Activated CD4-positive, alpha-beta T cell treated with anti-CD3 and anti-CD28 coated beads, Interleukin-2, amount 50 U/mL, for 16 hours (primary cell): ENCODE measurements around the gene CHST9.
"Not testable (repeated sequence)": the region's sequence is repeated elsewhere in the genome, so short reads cannot be mapped to it uniquely, and the experiment has no call there.

Experiments
- DNase-seq: peaks from one replicate; pipeline ENCODE4 v3.0.0-alpha.2; 2020

CHST9 gene

GRCh38 chr18:27171993-27172392 is 13.1 kb downstream of the CHST9 start:
- DNase-seq, result no peak

- DNase-seq, result no peak
Observed at GRCh38 chr18:27165412-27165811, 19.7 kb downstream of the CHST9 start.

GRCh38 chr18:27164905-27165304 is 20.2 kb downstream of the CHST9 start:
- DNase-seq, result no peak

- DNase-seq, result not testable (repeated sequence)
Observed at GRCh38 chr18:27163197-27163716, 21.9 kb downstream of the CHST9 start.

DNA sequence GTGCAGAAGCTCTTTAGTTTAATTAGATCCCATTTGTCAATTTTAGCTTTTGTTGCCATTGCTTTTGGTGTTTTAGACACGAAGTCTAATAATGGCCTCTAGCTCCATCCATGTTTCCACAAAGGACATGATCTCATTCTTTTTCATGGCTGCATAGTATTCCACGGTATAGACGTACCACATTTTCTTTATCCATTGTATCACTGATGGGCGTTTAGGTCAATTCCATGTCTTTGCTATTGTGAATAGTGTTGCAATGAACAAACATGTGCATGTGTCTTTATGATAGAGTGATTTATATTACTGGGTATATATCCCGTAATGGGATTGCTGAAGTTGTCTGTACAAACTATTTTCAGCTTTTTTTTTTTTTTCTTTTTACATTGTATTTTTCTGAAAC is 35.9 kb downstream of the CHST9 start:
- DNase-seq, result not testable (repeated sequence)

DNA sequence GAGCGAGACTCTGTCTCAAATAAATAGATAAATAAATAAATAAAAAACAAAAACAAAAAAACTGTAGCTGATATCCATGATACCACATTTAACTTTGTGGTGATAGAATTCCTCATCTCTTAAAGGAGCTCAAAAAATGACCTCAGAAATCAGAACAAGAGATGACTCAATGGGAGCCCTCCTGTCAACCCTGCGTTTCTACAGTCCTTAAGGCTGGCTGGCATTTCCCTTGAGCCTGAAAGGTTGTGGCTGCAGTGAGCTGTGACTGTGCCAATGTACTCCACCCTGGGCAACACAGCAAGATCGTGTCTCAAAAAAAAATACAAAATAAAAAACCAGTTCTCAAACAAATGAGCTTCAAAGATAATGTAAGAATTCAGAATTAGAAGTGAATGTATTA is 40.4 kb downstream of the CHST9 start:
- no peak for DNase-seq

GRCh38 chr18:27143580-27144287 is 41.4 kb downstream of the CHST9 start:
- DNase-seq, result no peak

DNA sequence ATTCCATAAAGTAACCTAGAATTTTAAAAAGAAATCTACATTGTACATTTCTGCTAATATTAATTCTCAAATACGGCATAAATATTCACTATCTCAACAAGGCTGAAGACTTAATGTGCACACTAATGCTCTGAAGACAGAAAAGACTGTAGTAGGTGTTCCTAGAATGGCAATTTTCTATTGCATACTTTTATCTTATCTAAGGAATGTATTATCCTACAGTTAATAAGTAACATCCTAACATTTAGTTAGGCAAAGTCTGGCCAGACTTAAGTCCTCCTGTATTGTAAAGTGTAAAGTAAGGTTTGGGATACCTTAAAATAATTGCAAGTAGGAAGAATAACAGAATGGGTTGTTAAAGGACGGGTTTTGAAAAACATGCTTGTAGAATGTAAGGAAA is 42.2 kb downstream of the CHST9 start:
- no peak for DNase-seq

DNA sequence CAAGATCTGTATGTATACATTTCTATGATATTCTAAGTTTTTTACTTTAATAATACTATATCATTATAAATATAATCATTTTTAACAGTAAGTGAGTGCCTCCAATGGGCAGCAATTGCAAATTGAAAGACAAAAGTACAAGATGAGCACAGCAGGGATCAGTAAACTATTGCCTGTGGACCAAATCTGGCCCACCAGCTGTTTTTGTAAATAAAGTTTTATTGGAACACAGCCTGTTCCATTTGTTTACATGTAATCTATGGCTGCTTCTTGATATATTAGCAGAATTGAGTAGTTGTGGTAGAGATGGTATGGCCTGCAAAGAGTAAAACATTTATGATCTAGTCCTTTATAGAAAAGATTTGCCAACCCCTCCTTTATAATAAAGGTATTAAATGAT is 43.2 kb downstream of the CHST9 start:
- DNase-seq, result no peak

- no peak for DNase-seq
Observed at GRCh38 chr18:27138079-27138478, 47.0 kb downstream of the CHST9 start.

DNA sequence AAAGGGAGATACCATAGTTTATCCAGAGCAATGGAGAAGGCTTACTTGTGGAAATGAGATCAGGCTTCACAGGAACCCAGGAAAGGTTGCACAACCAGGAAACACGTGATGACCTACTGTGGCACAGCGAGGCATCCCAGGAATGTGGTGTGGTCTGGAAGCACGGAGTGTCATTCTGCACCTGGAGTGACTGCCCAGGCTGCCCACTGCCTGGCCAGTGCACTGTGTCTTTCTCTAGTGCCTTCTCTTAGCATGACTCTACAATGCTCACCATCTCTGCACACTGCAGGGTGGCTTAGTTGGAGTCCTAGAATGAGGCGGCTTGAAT is 48.9 kb downstream of the CHST9 start:
- DNase-seq, result no peak

DNA sequence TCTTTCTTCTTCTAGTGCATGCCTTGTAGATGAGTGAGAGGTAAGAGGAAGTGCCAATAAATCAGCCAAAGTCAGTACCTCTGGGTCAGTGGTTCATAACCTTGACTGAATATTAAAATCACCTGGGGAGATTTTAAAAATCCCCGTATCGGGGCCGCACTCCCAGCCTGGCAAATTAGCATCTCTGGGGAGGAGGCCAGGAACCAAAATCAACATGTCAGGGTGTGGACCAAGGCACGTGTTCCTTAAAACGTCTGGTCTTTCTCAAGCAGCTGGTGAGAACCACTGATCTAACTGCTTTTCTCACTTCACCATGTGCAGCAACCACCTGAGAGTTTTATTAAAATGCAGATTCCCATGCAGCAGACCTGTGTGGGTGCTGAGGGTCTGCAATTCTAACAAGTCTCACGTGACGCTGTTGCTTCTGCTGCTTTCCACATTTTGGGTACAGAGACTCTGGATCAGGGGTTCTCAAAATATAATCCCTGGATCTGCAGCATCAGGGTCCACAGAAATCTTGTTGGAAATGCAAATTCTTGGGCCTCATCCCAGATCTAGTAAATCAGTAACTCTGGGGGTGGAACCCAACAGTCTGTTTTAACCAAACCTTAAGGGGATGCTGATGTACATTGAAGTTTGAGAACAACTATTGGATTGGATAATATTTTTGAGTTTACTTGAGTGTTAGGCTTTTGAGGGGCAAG is 49.5 kb downstream of the CHST9 start:
- DNase-seq, result no peak

GRCh38 chr18:27130065-27130630 is 55.0 kb downstream of the CHST9 start:
- no peak for DNase-seq

- no peak for DNase-seq
Observed at GRCh38 chr18:27124196-27124595, 60.9 kb downstream of the CHST9 start.

GRCh38 chr18:27121108-27121507 is 64.0 kb downstream of the CHST9 start:
- no peak for DNase-seq

DNA sequence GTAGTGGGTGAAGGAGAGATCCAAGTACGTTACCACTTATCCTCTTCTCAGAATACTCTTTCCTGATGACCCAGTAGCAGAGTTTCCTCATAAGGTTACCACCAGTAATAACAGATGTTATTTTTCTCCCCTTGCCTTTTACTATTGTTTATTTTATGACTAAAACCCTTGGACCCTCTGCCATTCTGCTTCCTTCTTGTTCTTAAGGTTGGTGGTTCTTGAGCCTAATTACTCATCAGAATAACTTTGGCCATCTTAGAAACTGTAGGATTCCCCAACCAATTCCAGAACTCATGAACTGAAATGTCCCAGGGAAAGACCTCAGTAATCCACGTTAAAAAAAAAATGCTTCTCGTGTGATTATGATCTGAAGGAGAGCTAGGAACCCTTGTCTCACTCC is 64.9 kb downstream of the CHST9 start:
- DNase-seq, result no peak

- no peak for DNase-seq
Observed at GRCh38 chr18:27118973-27119372, 66.1 kb downstream of the CHST9 start.

- no peak for DNase-seq
Observed at GRCh38 chr18:27114842-27115241, 70.3 kb downstream of the CHST9 start.

GRCh38 chr18:27113358-27113757 is 71.8 kb downstream of the CHST9 start:
- no peak for DNase-seq

GRCh38 chr18:27110319-27110718 is 74.8 kb downstream of the CHST9 start:
- no peak for DNase-seq

- DNase-seq, result no peak
Observed at GRCh38 chr18:27109451-27109850, 75.7 kb downstream of the CHST9 start.

- DNase-seq, result no peak
Observed at GRCh38 chr18:27108842-27109241, 76.3 kb downstream of the CHST9 start.

DNA sequence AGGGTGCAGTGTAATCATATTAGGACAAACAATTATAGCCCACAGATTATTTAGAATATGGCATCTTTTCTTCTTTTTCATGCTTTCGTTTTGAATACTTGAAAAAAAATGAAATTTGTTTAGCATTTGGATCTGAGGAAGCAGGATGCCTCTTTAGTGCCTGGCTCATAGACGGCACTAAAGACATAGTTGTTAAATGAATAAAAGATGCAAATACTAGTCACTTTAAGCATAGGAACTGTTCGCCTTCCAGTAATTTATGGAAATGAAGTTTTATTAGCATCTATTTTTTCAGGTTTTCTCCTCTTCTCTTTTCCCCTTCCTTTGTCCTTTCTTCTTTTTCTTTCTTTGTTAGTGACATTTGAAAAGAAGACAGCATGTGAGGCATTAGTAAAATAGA is 80.4 kb downstream of the CHST9 start:
- DNase-seq, result no peak

DNA sequence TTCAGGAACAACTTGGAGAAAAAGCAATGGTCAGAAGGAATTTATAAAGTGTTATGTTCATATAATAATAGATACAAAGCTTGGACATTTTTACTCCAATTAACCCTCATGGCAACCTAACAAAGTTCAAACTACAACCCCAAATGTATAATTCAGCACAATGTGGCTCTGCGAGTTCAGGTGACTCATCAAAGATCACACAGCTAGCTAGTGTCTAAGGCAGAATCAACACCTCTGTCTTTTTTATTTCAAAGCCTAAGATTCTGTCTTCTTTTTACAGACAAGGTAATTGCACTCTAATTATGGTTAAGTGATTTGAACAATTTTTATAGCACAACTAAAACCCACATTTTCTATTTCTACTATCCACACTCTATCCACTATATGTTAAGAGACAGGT is 90.5 kb downstream of the CHST9 start:
- no peak for DNase-seq
